GM18861 (cell line): Measurements from ENCODE around the gene VCPKMT.
"Not testable (repeated sequence)": the region's sequence is repeated elsewhere in the genome, so short reads cannot be mapped to it uniquely, and the experiment has no call there.

Source experiments
- ATAC-seq: cut with Tn5 transposase; IDR thresholded peaks from one replicate; pipeline ENCODE4 v1.9.1; 2021; ENCODE audit not compliant: unreplicated experiment

Gene VCPKMT

GRCh38 chr14:50093496-50093895 is 22.9 kb downstream of the VCPKMT start:
- ATAC-seq = no peak

GRCh38 chr14:50092006-50092555 is 24.3 kb downstream of the VCPKMT start:
- no peak for ATAC-seq

- no peak for ATAC-seq
These were observed 25.0 kb downstream of the VCPKMT start for GRCh38 chr14:50091240-50091913.

- ATAC-seq = no peak
These were observed 27.2 kb downstream of the VCPKMT start for GRCh38 chr14:50089208-50089607.

- no peak for ATAC-seq
These were observed 27.6 kb downstream of the VCPKMT start for GRCh38 chr14:50088731-50089130.

GRCh38 chr14:50088117-50088515 is 28.3 kb downstream of the VCPKMT start:
- ATAC-seq = no peak

- ATAC-seq = no peak
These were observed 28.8 kb downstream of the VCPKMT start for GRCh38 chr14:50087341-50088116.

GRCh38 chr14:50086321-50086711 is 30.1 kb downstream of the VCPKMT start:
- ATAC-seq = no peak

- peak; percentile 42 for ATAC-seq
These were observed 30.6 kb downstream of the VCPKMT start for GRCh38 chr14:50085570-50086320.

- ATAC-seq = no peak
These were observed 31.7 kb downstream of the VCPKMT start for GRCh38 chr14:50084666-50085065.

- ATAC-seq = peak; percentile 16
These were observed 32.7 kb downstream of the VCPKMT start for GRCh38 chr14:50083467-50084337.

- ATAC-seq = peak; percentile 56
These were observed 33.4 kb downstream of the VCPKMT start for GRCh38 chr14:50082784-50083466.

GRCh38 chr14:50082308-50082742 is 34.0 kb downstream of the VCPKMT start:
- ATAC-seq = no peak

- not testable (repeated sequence) for ATAC-seq
These were observed 37.3 kb downstream of the VCPKMT start for GRCh38 chr14:50079103-50079502.

GRCh38 chr14:50073663-50074062 is 42.7 kb downstream of the VCPKMT start:
- not testable (repeated sequence) for ATAC-seq

- ATAC-seq = no peak
These were observed 44.0 kb downstream of the VCPKMT start for GRCh38 chr14:50072395-50072794.

- ATAC-seq = no peak
These were observed 45.4 kb downstream of the VCPKMT start for GRCh38 chr14:50070840-50071548.

GRCh38 chr14:50070230-50070629 is 46.1 kb downstream of the VCPKMT start:
- no peak for ATAC-seq

- no peak for ATAC-seq
These were observed 47.0 kb downstream of the VCPKMT start for GRCh38 chr14:50069325-50069724.
